Measurements from ENCODE around the gene GABRB3.

Gene GABRB3

DNA sequence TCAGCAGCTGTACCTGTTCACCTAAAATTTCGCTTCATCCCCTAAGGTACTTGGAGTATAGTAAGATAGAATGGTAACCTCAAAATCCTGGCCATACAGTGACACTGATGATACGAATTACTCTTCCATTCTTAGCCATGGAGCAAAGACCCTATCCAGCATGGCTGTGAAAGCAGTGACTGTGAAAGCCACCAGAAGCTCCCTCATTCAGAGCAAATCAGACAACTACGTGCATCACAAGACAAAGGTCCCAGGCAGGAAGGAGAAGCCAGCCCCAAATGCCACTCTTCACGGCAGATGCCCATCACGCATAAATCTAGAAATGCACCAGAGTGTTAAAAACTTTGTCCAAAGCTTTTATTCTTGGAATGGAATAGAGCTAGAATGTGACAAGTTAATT lies 99.4 kb downstream of the GABRB3 start:
- DNase-seq, result no peak

DNA sequence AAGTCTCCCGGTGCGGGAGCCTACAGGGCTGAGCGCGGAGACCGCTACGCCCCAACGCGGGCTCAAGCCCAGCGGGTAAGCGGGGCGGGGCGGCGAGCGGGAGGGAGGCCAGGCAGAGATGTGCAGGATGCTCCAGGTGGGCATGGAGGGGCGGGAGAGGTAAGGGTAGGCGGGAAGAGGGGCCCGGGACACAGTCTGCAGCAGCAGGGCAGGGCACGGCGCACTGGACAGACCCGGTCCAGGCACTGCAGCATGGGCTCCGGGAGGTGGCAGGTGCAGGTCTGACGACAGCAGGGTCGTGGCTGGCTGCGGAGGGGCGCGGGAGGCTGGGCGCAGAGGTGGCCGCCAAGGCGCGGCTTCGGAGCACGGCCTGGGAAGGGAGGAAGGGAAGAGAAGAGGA lies 102.8 kb downstream of the GABRB3 start:
- DNase-seq, result no peak

DNA sequence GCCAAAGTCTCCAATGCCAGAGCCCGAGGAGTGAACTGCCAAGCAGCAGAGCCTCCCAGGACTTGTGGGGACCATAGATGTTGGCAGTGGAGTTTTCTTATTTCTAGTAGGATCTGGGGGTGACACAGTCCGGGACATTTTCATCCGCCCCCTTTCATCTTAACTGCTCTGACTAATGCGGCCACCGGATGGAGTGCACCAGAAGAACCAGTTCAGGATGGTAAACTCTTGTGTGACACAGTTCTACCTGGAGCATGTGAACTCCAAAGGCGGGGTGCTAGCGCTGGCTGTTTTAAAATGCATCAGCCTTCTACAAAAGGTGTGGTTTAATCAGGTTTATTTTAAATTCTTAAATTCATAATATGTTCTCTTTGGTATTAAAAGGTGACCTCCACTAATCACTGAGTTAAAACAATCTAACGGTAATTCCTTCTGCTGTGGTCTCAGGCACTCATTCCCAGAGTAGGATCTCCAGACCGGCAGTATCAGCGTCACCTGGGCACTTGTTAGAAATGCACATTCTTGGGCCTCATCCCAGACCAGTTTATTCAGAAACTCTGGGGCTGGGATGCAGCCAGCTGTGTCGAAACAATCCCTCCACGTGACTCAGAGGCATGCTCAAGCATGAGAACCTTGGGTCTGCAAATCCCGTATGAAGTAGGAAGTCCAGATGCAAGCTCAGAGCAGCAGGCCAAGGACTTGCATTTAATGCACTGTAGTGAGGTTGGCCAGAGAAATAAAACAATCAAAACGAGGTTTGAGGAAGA lies 105.5 kb downstream of the GABRB3 start:
- DNase-seq, result no peak

DNA sequence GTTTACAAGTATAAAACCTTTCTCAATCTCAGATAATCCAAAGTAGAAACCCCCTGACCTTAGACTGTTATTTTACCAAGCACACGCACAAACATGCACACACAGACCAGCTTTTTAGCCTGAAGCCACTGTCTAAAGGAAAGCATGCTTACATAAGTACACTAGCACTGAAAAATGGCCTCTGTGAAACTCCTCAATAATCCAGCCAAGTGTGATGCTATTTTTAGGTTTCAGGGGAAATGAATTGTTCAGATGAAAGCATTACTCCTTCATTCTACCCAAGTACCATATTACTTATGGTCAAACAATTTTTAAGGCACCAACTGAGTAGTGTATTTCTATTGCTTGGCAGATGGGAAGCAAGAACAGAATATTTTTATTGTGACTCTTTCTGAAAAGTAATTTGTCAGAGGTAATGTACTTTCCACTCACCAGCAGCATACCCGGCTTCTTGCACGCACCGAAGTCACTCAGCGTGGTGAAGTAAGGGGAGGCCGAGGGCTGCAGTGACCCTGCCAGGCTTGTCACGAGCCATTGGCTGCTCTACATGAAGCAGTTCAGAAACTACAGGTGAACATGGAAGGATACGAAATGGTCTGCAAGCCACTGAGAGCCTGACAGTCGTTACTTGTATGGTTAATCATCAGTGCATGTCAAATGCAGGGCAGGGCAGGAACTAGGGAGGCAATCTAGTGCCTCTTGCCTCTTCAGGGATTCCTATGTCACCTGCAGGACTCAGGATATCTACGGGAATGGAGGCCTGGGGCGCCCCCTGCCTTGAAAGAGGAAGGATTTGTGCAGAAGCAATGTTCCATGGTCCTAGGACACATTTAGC lies 106.7 kb downstream of the GABRB3 start:
- DNase-seq, result no peak

DNA sequence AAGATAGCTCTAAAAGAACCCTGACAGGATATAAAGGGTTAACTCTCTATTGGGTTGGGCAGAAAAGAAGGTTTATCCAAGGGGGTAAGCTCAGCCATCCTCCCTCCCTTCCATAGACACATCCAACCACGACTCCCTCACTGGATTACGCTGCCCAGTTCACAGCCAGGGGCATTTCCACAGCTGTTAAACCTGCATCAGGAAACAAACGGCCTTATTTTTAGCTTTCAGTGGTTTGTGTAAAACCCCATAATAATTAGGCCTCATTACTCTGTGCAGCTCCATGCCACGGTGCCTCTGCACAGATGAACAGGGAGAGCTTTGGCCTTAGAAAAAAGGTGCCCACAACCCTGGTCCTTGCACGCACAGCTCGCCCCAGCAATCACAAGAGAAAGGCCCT lies 110.6 kb downstream of the GABRB3 start:
- DNase-seq, result no peak

DNA sequence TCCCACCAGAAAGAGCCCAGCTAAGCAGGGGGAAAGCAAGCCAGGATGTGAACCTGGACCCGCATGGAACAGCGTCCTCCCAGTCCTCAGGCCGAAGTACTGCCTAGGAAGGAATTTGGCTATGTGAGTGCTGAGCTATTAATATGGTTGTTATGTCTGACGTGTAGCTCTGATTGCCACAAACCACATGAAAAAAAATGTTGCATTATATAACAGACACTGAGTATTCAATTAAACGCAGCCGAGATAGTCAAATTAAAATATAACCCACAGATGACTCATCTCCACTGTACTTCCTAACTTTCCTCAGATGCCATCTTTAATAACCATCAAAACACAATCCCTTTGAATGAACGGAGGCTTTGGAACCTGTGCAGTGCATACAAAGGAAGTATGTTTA lies 111.1 kb downstream of the GABRB3 start:
- no peak for DNase-seq

DNA sequence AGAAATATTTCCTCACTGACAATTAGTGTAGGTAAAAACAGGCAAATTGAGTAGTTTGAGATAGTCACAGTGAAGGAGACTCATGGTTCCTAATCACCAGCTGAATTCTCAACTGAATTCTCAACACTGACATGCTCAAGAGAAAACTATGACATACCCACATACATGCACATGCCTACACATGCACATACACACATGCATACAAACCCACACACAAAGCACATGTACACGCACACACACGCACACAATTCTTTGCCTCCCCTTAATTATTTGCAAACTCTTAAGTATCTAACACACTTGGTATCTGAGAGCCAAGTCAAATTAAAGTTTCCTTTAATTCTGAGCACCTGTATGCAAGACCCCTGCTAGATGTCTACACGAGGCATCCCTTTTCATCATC lies 111.8 kb downstream of the GABRB3 start:
- no peak for DNase-seq

DNA sequence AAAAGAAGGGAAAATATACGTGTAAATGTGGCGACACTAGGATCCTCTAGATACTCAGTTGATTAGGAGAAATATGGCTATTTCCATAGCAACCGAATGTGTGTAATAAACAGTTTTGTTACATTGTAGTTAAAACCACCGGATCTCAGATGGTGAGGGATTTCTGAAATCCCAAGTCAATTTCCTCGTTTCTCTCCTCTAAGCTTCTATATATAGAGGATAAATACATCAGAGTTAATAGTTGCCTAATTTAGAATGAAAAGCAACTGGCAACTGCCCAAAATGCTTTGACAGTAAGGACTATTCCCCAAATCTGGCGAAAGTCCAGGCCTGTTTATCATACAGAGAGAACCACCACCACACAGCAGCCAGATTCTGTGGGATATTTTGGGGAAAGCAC lies 112.6 kb downstream of the GABRB3 start:
- DNase-seq, result no peak

DNA sequence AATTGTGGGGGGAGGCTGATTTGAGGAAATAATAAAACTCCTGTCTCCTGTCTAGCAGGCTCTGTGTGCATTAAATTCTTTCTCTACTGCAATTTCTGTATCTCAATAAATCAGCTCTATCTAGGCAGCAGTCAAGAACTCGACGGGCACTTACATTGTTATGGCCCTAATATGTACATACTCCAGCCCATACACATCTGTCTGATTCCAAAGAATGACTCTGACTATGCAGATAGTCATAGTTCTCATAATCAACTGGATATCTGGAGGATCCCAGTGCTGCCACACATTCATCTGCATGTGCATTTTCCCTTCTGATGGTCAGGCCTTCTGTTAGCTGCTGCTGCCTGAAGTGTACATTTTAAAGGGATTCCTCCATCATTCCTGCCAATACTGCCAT lies 114.6 kb downstream of the GABRB3 start:
- no peak for DNase-seq

DNA sequence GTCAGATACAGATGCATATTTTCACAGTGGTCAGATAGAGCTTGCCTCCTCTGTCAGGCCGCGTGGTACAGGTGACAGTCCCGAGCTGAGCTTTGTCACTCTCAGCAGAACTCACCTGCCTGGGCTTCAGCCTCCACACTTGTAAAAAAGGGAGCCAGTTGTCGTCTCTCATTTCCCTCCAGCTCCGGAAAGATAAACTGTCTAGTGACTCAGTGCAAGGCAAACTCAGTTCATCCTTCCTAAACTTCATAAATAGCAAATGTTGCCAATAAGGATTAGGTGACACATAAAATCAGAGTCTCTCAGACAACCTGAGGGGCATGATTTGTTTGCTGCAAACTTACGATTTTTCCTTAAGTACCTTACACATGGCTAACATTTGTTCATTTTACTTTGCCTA lies 116.8 kb downstream of the GABRB3 start:
- DNase-seq, result no peak

DNA sequence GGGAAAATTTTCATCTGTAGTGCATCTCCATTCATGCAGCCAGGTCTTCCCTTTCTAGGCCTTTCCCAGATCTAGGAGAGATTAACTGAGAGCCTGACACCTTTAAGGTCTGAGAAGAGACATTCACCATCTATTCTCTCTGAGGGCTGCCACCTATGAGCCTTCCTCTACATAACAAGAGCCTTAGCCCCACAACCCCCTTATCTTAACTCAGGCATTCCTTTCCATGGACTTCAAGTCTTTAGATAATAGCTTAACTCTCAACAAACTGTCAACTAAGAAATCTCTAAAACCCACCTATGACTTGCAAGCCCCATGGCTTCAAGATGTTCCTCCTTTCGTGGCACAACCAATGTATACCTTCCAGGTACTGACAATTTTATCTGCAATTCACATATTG lies 121.0 kb downstream of the GABRB3 start:
- DNase-seq, result no peak

DNA sequence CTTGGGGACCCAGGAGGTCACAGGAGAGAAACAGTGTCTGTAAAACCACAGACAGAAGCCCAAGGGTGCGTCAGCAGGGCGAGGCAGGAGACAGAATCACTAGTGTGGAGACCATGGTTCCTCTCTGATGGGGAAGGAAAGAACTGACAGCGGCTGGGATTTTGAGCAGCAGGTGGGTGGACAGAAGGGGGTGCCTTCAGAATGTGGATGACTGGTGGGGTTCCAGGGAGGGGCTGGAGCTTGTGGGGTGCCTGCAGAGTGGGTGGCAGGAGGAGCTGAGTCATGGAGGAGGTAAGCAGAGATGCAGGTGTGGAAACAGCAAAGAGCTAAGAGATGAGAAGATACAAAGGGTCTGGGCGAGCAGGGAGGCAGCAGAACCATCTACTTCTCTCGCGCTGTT lies 124.2 kb downstream of the GABRB3 start:
- DNase-seq, result no peak

DNA sequence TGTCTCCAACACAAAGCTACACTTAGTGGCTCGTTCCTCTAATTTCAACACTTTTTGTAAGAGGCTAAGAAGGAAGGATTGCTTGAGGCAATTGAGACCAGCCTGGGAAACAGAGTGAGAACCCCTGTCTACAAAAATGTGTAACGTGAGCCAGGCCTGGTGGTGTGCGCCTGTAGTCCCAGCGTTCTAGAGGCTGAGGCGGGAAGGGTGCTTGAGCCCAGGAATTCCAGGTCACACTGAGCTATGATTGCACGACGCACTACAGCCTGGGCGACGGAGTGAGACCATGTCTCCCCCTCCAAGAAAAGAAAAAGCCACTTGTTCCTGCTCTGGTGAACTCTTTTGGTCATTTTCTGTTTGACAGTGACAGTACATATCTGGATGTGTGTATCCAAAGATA lies 127.9 kb downstream of the GABRB3 start:
- DNase-seq, result no peak

DNA sequence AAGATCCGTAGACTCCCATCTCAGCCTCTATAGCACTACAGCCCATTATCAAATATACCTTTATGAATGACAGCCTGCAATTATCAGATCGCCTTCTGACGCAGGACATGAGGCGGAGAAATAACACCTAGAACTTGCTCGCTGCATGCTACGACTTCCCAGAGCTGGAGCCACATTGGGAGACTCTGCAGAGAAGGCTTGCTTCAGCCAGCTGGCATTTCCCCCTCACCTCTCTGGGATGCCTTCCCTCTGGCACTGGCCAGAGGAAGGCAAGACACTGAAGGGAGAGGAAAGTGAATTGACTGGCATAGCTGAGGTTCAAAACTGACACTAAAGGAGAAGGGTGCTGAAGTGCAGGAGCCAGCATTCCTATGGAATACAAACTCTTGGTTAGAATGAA lies 131.7 kb downstream of the GABRB3 start:
- DNase-seq, result no peak

DNA sequence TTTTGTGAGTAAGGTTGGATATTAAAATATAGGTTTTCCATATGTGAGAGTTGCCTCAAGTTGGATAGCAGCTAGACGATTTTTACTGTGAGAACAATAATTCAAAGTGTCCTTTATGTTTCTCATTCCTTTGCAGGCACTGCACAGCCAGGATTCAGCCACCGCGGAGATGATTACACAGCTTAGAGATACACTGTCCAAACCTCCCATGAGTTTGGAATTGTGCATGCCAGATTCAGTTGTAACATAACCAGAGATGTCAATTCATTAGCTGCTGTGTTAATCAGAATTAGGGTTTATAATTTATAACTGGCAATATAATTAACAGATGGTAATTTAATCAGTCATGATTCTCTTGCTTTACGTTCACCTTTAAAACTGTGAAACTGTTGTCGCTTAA lies 132.3 kb downstream of the GABRB3 start:
- no peak for DNase-seq

DNA sequence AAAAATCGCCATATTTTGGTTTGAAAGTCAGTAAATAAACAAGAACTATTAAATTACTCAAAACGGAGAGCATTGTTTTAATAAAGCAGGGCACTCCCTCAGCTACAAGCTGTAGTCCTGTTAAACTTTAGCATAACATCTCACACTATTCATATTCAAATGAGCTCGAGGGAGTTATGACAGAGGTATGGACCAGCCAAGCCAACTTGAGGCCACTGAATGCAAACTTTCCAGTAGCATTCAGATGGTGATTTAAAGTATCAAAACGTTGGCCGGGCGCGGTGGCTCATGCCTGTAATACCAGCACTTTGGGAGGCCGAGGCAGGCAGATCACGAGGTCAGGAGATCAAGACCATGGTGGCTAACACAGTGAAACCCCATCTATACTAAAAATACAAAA lies 132.9 kb downstream of the GABRB3 start:
- DNase-seq, result no peak

DNA sequence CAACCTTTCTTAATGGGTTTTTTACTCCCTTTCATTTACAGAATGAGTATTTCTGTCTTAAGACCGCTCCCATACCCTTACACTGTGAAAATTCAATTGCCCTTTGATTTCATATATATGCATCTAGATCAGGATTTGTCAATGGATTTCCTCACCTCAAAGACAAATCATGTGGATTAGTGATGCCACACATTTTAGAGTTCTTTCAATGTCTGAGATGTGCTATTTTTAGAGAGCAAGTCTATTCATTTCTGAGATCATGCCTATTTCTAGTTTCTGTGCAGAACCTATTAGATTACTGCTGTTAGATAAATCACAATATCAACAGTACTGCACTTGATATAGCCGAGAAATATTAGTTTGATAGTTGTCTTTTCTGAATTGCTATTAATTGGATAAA lies 137.3 kb downstream of the GABRB3 start:
- DNase-seq, result no peak

DNA sequence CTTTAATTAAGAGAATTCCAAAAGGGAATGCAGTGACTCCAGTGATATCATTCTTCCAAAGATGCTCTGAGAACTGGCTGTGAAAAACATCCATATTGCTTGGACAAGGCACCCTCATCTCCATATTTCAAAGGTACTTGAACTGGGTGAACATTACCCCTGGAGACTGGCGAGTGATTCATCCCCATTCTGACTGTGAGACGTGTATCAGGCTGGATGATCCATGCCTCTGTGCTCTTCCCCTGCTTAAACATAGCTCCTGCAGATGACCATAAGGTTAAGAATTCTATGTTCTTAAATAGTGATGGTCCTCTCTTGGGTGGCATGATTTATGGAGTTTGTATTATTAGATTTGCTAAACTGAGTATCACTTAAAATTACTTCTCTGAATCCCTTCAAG lies 137.8 kb downstream of the GABRB3 start:
- DNase-seq, result no peak

DNA sequence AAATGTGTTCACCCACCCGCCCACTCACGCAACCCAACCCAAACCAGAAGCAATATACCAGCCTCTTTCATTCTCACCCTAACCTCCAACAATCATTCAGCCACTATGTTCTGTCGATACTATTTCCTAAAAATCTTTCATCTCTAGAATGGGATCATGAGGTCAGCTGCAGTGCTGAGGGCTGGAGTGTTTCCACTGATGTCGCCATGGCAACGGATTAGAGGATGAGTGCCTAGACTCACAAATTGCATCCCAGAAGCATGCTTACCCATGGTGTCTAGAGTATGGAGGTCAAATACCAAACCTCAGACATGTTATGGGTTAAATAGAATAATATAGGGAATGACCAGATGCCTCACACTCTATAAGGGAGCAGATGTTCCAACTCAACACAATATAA lies 138.5 kb downstream of the GABRB3 start:
- DNase-seq, result no peak

DNA sequence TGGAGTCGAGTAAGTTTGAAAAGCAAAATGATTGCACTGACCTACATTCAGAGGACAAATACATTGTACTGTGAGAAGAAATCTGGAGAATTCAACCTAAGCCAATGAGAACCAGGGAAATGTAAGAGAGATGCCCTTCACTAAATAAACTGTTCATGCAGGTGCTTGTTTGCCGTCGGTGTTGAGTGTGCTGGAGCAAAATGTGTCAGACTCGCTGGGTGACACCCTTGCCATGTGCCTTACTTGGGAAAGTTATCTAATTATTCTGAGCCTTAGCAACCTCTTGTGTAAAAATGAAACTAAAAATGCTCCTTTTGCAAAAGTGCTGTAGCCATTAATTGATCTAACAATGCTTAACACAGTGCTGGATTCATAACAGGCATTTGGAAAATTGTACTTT lies 140.4 kb downstream of the GABRB3 start:
- no peak for DNase-seq

DNA sequence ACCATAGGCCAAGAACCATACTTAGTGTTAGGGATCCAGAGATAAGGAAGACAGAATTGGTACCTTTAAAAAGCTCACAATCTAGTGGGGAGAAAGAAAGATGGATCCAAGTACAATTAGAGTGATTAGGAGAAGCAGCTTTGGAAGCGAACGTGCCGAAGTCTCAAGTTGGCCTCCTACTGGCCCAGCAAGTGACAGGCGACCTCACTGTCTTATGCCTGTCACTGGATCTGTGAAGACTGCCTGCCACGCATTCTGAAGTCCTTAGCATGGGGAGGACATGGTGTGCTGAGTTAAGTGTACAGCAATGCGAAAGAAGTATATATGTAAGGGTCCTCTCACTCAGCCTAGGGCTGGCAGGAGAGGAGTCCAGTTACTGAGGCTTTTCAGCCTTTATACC lies 141.0 kb downstream of the GABRB3 start:
- DNase-seq, result no peak

DNA sequence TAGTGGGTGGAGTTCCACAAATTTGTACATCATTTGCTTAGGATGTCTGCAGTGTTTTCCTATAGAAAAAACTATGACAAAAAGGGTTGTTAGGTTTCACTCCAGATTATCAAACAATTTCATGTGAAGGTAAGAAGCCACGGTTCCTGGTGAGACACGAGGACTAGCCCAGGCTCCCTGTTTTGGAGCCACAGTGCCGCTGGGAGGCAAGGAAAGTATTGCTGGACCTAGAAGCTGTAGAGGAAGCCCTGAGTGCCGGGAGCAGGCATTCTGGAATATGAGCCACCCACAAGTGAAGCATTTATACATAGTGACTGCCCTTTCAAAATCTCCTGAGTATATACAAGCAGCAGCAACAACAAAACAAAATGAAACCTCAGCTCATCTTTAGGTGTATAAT lies 142.0 kb downstream of the GABRB3 start:
- no peak for DNase-seq

DNA sequence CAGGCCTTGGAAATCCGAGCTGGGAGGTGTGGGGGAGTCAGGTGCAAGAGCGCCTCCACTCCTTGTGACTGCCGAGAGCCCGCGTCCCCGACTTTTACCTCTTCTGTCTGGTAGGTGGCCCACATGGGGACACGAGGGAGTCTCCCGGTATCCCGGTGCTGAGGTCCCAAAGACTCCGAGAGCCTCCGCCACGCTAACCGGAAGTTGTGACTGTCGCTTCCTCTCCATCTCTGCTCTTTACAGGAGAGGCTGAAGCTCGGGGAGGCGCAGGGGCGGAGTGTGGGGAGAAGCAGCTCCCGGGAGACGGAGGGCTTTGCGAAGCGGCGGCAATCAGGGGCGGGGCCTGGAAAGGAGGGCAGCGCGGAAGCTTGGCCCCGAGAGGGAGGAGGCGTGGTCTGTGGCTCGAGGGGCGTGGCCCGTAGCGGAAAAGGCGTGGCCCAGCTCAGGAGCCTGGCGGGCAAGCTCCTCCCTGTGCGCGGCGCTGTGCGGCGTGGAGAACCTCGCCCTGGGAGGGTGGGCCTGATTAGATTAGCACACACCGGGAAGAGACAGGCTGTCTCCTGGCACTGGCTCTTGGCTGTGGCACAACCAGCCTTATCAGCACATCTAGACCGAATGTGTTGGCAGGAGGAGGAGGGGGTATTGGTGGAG lies 143.9 kb downstream of the GABRB3 start:
- DNase-seq, result no peak

DNA sequence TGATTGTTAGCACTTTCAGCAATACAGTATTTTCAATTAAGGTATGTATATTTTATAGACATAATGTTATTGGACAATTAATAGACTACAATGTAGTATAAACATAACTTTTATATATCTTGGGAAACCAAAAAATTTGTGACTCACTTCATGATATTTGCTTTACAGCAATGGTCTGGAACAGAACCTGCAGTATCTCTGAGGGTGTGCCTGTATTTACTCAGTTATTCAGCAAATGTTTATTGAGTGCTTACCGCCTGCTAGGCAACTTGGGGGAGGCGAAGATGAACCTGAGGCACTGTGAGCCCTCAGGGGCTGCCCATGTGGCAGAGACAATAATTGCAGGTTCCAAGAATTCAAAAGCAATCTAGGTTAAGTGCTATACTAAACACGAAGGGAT lies 144.8 kb downstream of the GABRB3 start:
- DNase-seq, result no peak

All from NCI-H2171 (cell line).